ENCODE measurements around the gene PSMB3.

The PSMB3 gene

DNA sequence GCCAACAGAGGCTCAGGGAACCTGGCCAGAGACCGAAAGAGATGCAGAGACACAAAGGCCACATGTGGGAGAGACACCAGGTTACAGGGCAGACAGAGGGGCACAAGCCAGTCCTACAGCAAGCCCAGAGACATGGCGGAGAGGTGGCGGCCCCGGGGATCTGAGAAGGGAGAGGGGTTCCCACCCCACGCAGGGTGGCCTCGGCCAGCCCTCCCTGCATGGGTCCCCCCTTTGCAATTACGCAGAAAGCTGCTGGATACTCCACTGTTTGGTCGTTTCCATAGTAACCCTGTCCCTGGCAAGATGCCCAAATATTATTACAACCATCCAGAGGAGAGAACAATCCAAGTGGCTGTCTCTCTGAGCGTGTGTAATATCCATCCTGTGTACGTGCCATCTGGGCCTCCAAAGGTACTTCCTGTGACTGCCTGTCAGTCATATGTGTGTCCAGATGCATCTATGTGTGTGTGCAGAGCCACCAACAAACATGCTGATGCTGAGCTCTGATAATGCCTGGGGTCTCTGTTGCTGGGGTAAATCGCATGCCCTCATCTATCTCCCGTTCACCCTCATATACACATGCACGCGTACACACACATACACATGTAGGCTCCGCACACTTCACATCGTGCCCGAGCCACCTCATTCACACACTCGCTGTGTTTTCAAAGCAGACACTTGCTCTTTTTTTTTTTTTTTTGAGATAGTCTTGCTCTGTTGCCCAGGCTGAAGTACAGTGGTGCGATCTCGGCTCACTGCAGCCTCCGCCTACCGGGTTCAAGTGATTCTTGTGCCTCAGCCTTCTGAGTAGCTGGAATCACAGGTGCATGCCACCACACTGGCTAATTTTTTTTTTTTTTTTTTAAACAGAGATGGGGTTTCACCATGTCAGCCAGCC lies 9.9 kb upstream of the PSMB3 start:
- TF ChIP-seq, protein P1, sequence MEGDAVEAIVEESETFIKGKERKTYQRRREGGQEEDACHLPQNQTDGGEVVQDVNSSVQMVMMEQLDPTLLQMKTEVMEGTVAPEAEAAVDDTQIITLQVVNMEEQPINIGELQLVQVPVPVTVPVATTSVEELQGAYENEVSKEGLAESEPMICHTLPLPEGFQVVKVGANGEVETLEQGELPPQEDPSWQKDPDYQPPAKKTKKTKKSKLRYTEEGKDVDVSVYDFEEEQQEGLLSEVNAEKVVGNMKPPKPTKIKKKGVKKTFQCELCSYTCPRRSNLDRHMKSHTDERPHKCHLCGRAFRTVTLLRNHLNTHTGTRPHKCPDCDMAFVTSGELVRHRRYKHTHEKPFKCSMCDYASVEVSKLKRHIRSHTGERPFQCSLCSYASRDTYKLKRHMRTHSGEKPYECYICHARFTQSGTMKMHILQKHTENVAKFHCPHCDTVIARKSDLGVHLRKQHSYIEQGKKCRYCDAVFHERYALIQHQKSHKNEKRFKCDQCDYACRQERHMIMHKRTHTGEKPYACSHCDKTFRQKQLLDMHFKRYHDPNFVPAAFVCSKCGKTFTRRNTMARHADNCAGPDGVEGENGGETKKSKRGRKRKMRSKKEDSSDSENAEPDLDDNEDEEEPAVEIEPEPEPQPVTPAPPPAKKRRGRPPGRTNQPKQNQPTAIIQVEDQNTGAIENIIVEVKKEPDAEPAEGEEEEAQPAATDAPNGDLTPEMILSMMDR (IDR thresholded peaks at IDR 0.05; ENCODE audit: low read depth, low read length, missing control alignments): no peak
- no peak for DNase-seq (ENCODE audit: low read depth)
- H3K4me3 ChIP-seq (ENCODE audit: low read depth, low read length): no peak overlapping the region

DNA sequence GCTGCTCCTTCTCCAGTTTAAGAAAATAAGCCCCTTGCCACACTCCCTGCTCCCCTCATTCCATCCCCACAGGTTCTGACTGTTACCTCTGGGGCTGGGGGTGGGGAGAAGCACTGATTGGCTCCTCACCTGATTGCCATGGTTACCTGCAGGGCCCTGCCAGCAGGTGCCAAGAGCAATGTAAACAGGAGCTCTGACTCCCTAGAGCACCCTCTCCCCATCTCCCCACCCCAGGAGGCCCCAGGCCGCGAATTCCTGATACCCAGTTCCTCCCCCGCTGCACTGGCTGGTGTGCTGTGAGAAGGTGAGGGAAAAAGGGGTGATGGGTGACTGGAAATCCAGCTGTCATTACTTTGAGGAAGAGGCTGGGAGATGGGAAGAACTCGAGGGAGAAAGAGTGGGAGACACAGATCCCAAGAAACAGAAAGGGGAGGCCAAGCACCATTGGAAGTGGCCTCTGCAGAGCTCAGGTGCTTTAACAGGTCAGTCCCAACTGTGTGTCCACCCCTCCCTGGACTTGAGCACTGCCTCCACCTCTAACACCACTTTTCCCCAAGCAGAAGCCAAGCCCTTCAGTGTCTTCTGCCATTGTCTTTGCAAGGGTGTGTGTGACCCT lies 8.9 kb upstream of the PSMB3 start:
- no peak overlapping the region for H3K4me3 ChIP-seq (ENCODE audit: low read depth, low read length)
- TF ChIP-seq, protein P1 (IDR thresholded peaks at IDR 0.05; ENCODE audit: low read depth, low read length, missing control alignments): no peak
- DNase-seq (ENCODE audit: low read depth): no peak

DNA sequence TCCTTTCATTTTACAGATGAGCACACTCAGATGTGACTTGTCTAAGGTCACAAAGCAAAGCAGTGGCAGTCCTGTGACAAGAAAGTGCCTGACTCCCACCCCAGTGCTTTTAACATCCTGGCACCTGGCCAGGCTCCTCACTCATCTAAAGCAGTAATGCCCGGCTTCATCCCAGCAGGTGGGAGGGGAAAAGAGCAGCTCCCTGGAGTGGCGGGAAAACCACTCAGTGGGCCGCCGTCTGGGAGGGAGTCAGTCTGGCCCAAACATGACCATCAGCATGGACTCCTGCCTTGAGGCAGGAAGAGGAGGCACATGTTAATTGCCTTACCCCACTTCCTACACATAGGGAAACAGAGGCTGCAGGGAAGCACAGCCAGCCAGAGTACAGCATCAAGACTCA lies 7.0 kb upstream of the PSMB3 start:
- TF ChIP-seq, protein P1 (IDR thresholded peaks at IDR 0.05; ENCODE audit: low read depth, low read length, missing control alignments): no peak
- peak overlapping the region; percentile 86; the same call in 1 of the 2 replicates for H3K4me3 ChIP-seq (ENCODE audit: low read depth, low read length)
- DNase-seq (ENCODE audit: low read depth): no peak

DNA sequence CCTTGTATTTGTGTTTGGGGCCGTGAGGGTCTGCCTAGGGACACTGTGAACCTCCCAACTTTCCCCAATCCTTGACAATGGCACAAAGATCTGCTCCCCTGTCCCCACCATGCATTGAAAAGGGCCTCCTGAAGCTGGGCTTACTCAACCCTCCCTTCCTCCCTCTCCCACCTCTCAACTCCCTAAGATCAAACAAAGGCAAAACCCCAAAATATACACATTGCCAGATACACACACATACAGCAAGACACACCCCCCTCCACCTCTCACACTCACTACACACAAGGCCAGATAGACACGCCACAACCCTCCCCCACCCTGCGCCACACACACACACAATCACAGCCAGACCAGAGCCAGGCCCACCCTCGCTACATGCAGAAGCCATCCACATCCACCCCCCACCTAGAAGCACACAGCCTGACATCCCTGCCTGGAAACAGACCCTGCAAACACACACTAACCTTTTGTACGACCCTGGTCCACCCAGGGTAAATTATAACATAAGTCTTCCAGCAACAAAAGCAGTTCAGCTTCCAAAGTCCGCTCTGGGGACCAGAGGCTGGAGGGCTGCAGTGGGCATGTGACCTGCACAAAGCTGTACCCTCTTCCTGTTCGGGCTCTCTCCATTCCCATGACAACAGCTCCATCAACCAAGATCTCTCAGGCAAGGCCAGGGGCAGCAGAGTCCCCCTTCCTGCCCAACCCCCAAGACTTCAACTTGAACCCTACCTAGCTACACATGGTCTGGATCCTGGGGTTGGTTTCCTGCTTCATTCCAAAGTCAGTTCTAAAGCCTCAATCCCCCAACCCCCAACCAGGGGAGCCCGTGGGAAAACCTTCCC lies 6.3 kb upstream of the PSMB3 start:
- TF ChIP-seq, protein P1 (IDR thresholded peaks at IDR 0.05; ENCODE audit: low read depth, low read length, missing control alignments): no peak
- DNase-seq (ENCODE audit: low read depth): no peak
- peak overlapping the region; percentile 86 for H3K4me3 ChIP-seq (ENCODE audit: low read depth, low read length)

DNA sequence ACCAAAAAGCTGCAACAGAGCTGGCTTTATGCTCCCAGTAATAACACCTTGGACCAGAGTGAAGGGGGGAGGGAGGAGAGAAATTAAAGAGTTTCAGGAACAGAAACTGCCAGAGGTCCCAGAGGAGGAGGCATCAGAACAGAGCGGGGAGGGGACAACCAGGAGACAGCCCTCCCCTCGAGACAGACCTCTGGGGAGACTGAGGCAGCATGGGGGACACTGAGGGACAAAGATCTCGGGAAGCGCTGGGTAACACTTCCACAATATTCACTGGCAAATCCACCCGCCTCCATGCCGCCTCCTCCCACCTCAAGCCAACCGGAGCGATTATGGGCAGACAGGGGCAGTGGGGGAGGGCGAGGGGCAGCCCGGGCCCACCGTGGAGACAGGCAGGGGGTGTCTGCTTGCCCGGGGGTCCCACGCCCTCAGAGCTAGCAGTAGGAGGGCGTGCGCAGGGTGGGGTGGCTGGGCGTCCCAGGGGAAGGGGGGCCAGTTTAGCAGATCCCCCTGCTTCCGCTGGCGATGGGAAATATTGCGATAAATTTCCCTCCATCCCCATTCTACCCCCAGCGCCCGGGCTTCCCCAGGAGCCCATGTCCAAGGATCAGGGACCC lies 5.6 kb upstream of the PSMB3 start:
- TF ChIP-seq, protein P1 (IDR thresholded peaks at IDR 0.05; ENCODE audit: low read depth, low read length, missing control alignments): no peak
- DNase-seq (ENCODE audit: low read depth): no peak
- H3K4me3 ChIP-seq (ENCODE audit: low read depth, low read length): peak overlapping the region; percentile 86

DNA sequence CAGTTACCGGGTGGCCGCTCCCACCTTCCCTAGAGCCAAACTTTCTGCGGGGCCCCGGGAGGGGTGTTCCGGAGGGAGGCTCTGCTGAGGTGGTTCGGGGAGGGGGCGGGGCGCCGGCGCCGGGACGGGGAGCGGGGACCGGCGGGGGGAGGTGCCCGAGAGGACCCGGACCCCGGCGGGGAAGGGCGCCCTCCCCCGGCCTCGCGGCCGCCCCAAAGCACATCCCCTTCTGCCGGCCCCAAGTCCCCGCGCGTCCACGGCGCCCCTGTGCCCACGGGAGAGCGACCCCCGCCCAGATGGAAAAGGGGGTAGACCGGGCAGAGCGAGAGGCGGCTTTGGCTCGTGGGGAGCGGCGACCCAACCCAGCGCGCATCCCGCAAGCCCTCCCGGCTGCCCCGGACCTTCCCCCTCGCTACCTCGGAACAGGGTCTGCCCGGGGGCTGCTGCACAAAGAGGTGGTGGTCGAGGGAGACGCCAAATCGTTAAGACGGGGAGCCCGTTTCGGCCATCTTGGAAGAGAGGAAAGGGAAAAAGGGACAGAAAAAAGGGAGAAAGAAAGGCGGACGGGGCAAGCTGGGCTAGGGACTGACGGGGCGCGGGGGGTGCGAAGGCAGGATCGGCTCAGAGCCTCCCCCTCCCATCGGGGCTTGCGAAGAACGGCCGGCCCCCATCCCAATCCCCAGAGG lies 4.9 kb upstream of the PSMB3 start:
- peak overlapping the region; percentile 86 for H3K4me3 ChIP-seq (ENCODE audit: low read depth, low read length)
- TF ChIP-seq, protein P1 (IDR thresholded peaks at IDR 0.05; ENCODE audit: low read depth, low read length, missing control alignments): peak; percentile 20
- no peak for DNase-seq (ENCODE audit: low read depth)

Data from GM12864 (cell line).